SK-N-SH treated with all-trans-retinoic acid at 6 μM for 48 hours (cell line): ENCODE measurements around the gene PPP3CA.

Experiments
- ATAC-seq: fragments of 200-7000 bp; cut with Tn5 transposase; 3 replicates; pipeline ENCODE4 v1.9.1; 2020; ENCODE audit warnings: mild to moderate bottlenecking, moderate library complexity
- ARNTL ChIP-seq: fragments of 450-650 bp; formaldehyde crosslinking; IDR thresholded peaks from 2 replicates; pipeline ENCODE4 v1.5.0; 2020; ENCODE audit warnings: low read depth, mild to moderate bottlenecking, moderate library complexity, borderline replicate concordance
- BACH2 ChIP-seq: fragments of 250-450 bp; sonication (Bioruptor Pico); IDR thresholded peaks from 2 replicates; pipeline ENCODE4 v1.9.0; 2021; ENCODE audit warnings: mild to moderate bottlenecking, borderline replicate concordance
- CSDC2 ChIP-seq: fragments of 250-450 bp; sonication (Bioruptor Pico); IDR thresholded peaks from 2 replicates; pipeline ENCODE4 v1.5.0; 2020; ENCODE audit warnings: mild to moderate bottlenecking, moderate library complexity
- ESRRG ChIP-seq: fragments of 250-450 bp; sonication (Bioruptor Pico); IDR thresholded peaks from 2 replicates; pipeline ENCODE4 v1.6.1; 2021; ENCODE audit warnings: mild to moderate bottlenecking
- ISL1 ChIP-seq: fragments of 250-450 bp; sonication (Bioruptor Pico); IDR thresholded peaks from 2 replicates; pipeline ENCODE4 v2.1.2; 2022; ENCODE audit warnings: mild to moderate bottlenecking, moderate library complexity
- RARB ChIP-seq: fragments of 250-450 bp; sonication (Bioruptor Pico); IDR thresholded peaks from 2 replicates; pipeline ENCODE4 v1.8.0; 2021; ENCODE audit warnings: mild to moderate bottlenecking, moderate library complexity
- SNAI2 ChIP-seq: fragments of 250-450 bp; sonication (Bioruptor Pico); IDR thresholded peaks from 2 replicates; pipeline ENCODE4 v1.5.0; 2020; ENCODE audit warnings: mild to moderate bottlenecking, moderate library complexity
- ZC3H10 ChIP-seq: fragments of 250-450 bp; sonication (Bioruptor Pico); IDR thresholded peaks from 2 replicates; pipeline ENCODE4 v1.5.1; 2021; ENCODE audit warnings: mild to moderate bottlenecking, moderate library complexity
- ZFP3 ChIP-seq: fragments of 250-450 bp; sonication (Bioruptor Pico); IDR thresholded peaks from 2 replicates; pipeline ENCODE4 v1.5.0; 2020; ENCODE audit warnings: mild to moderate bottlenecking, moderate library complexity
- ZNF70 ChIP-seq: fragments of 450-650 bp; formaldehyde crosslinking; IDR thresholded peaks from 2 replicates; pipeline ENCODE4 v1.5.0; 2020; ENCODE audit warnings: mild to moderate bottlenecking, moderate library complexity
- ZNF8 ChIP-seq: fragments of 450-650 bp; formaldehyde crosslinking; IDR thresholded peaks from 2 replicates; pipeline ENCODE4 v1.5.0; 2020; ENCODE audit warnings: mild to moderate bottlenecking, moderate library complexity
- TF ChIP-seq, protein P1 (sequence below): fragments of 250-450 bp; sonication (Bioruptor Pico); IDR thresholded peaks from 2 replicates; pipeline ENCODE4 v1.5.0; 2020; ENCODE audit warnings: mild to moderate bottlenecking, moderate library complexity
- TF ChIP-seq, protein P2 (sequence below): fragments of 250-450 bp; sonication (Bioruptor Pico); IDR thresholded peaks from 2 replicates; pipeline ENCODE4 v1.5.1; 2020; ENCODE audit warnings: low read depth, mild to moderate bottlenecking, moderate library complexity
- TF ChIP-seq, protein P3 (sequence below): fragments of 250-450 bp; sonication (Bioruptor Pico); IDR thresholded peaks from 2 replicates; pipeline ENCODE4 v1.8.0; 2021; ENCODE audit warnings: low read depth, mild to moderate bottlenecking, moderate library complexity, borderline replicate concordance
- TF ChIP-seq, protein P4 (sequence below): fragments of 250-450 bp; sonication (Bioruptor Pico); IDR thresholded peaks from 2 replicates; pipeline ENCODE4 v1.5.1; 2021; ENCODE audit warnings: mild to moderate bottlenecking, moderate library complexity

The PPP3CA gene

DNA sequence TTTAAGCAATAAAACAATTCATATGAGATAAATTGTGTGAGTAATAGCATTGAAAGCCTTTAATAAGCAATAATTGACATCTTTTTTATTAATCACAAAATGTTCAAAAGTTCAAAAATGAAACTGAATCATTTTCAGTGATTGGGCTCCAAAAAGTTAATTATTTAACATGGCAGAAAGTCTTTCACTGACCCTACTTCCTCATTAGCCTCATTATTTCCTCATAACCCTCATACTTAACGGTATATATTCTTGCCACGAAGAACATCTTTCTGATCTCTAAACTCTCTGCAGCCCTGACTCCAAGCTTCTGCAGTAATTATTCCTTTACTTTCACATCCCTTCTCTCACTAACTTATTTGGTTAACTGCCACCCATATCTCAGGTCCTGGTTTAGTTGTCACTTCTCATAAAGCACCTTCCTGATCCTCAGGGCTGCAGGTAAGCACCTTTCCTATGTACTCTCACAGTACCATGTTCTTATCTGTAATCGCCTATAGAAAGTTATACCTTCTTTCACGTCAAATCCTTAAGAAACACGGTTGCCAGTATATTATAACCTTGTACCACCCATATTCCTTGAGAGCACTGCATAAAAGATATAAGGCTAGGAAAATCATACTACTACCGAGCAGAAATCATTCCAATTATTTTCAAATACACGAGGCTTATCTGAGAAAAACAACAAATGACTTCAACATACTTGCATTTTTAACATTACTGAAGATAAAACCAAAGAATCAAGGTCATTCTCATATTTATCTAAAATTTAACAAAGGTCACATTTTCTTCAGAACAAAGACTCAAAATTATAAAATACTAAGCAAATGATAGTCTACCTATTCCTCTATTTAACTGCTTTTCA is 72.2 kb downstream of the PPP3CA start:
- no peak for ATAC-seq
- TF ChIP-seq, protein P1, sequence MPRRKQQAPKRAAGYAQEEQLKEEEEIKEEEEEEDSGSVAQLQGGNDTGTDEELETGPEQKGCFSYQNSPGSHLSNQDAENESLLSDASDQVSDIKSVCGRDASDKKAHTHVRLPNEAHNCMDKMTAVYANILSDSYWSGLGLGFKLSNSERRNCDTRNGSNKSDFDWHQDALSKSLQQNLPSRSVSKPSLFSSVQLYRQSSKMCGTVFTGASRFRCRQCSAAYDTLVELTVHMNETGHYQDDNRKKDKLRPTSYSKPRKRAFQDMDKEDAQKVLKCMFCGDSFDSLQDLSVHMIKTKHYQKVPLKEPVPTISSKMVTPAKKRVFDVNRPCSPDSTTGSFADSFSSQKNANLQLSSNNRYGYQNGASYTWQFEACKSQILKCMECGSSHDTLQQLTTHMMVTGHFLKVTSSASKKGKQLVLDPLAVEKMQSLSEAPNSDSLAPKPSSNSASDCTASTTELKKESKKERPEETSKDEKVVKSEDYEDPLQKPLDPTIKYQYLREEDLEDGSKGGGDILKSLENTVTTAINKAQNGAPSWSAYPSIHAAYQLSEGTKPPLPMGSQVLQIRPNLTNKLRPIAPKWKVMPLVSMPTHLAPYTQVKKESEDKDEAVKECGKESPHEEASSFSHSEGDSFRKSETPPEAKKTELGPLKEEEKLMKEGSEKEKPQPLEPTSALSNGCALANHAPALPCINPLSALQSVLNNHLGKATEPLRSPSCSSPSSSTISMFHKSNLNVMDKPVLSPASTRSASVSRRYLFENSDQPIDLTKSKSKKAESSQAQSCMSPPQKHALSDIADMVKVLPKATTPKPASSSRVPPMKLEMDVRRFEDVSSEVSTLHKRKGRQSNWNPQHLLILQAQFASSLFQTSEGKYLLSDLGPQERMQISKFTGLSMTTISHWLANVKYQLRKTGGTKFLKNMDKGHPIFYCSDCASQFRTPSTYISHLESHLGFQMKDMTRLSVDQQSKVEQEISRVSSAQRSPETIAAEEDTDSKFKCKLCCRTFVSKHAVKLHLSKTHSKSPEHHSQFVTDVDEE (CRISPR knock-in tag), result no peak
- no peak for TF ChIP-seq ESRRG (CRISPR knock-in tag)
- TF ChIP-seq RARB (CRISPR knock-in tag), result no peak
- TF ChIP-seq ZNF70 (CRISPR knock-in tag), result no peak
- no peak for TF ChIP-seq SNAI2 (CRISPR knock-in tag)
- TF ChIP-seq, protein P2, sequence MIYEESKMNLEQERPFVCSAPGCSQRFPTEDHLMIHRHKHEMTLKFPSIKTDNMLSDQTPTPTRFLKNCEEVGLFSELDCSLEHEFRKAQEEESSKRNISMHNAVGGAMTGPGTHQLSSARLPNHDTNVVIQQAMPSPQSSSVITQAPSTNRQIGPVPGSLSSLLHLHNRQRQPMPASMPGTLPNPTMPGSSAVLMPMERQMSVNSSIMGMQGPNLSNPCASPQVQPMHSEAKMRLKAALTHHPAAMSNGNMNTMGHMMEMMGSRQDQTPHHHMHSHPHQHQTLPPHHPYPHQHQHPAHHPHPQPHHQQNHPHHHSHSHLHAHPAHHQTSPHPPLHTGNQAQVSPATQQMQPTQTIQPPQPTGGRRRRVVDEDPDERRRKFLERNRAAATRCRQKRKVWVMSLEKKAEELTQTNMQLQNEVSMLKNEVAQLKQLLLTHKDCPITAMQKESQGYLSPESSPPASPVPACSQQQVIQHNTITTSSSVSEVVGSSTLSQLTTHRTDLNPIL (CRISPR knock-in tag), result peak; percentile 57; the same call in 1 of the 2 replicates
- no peak for TF ChIP-seq ISL1 (CRISPR knock-in tag)

DNA sequence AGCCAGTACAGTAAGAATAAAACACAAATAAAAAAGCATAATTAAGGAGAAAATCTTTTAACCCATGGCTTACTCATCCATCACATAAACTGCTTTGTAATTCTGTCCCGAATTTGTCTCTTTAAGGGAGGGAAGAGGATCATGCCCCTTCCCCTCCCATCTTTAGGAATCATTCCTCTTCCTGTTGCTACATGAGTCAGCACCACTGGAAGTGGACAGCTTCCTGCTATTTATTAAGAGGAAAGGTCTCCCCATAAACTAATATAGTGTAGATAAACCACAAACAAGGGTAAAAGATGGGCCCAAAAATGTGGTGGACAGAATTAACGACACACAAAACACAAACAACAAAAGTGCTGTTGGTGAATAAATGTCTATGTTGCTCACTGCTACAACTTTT is 75.8 kb downstream of the PPP3CA start:
- no peak for TF ChIP-seq ZFP3 (CRISPR knock-in tag)
- TF ChIP-seq SNAI2 (CRISPR knock-in tag), result no peak
- TF ChIP-seq ZNF8, result no peak
- TF ChIP-seq ZC3H10 (CRISPR knock-in tag), result no peak
- TF ChIP-seq, protein P3, sequence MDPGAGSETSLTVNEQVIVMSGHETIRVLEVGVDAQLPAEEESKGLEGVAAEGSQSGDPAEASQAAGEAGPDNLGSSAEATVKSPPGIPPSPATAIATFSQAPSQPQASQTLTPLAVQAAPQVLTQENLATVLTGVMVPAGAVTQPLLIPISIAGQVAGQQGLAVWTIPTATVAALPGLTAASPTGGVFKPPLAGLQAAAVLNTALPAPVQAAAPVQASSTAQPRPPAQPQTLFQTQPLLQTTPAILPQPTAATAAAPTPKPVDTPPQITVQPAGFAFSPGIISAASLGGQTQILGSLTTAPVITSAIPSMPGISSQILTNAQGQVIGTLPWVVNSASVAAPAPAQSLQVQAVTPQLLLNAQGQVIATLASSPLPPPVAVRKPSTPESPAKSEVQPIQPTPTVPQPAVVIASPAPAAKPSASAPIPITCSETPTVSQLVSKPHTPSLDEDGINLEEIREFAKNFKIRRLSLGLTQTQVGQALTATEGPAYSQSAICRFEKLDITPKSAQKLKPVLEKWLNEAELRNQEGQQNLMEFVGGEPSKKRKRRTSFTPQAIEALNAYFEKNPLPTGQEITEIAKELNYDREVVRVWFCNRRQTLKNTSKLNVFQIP (CRISPR knock-in tag), result no peak
- TF ChIP-seq, protein P4, sequence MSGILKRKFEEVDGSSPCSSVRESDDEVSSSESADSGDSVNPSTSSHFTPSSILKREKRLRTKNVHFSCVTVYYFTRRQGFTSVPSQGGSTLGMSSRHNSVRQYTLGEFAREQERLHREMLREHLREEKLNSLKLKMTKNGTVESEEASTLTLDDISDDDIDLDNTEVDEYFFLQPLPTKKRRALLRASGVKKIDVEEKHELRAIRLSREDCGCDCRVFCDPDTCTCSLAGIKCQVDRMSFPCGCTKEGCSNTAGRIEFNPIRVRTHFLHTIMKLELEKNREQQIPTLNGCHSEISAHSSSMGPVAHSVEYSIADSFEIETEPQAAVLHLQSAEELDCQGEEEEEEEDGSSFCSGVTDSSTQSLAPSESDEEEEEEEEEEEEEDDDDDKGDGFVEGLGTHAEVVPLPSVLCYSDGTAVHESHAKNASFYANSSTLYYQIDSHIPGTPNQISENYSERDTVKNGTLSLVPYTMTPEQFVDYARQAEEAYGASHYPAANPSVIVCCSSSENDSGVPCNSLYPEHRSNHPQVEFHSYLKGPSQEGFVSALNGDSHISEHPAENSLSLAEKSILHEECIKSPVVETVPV (CRISPR knock-in tag), result no peak
- TF ChIP-seq, protein P2 (CRISPR knock-in tag), result no peak
- TF ChIP-seq RARB (CRISPR knock-in tag), result no peak
- TF ChIP-seq BACH2, result no peak
- ATAC-seq, result no peak

DNA sequence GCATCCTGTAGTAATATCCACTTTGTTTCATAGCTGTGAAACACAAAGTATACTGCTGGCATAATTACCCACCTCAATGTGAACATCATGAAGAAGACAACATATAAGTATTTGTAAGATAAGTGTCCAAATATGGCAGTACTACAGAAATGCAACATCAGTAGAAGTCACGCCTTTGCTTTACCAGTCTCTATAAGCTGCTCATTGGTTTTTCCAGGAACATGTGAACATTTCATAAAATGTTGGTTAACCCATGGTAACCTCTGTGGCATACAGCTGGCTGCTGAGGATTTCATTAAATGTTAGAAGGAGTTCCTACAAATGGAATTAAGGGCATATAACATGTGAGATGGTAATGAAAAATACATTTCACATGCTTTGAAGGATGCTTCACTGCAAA is 77.6 kb downstream of the PPP3CA start:
- TF ChIP-seq ESRRG (CRISPR knock-in tag) (no peak), ZC3H10 (CRISPR knock-in tag) (no peak), ARNTL (CRISPR knock-in tag) (no peak), ISL1 (CRISPR knock-in tag) (no peak), CSDC2 (CRISPR knock-in tag) (no peak)
- TF ChIP-seq, protein P1 (CRISPR knock-in tag), result no peak
- TF ChIP-seq, all 23 proteins: peak for 0
- no peak for ATAC-seq
